ENCODE results near the gene AFF3.

GRCh38 chr2:99689145-99689742, 453.1 kb downstream of the AFF3 start:
- TF ChIP-seq, protein P1, sequence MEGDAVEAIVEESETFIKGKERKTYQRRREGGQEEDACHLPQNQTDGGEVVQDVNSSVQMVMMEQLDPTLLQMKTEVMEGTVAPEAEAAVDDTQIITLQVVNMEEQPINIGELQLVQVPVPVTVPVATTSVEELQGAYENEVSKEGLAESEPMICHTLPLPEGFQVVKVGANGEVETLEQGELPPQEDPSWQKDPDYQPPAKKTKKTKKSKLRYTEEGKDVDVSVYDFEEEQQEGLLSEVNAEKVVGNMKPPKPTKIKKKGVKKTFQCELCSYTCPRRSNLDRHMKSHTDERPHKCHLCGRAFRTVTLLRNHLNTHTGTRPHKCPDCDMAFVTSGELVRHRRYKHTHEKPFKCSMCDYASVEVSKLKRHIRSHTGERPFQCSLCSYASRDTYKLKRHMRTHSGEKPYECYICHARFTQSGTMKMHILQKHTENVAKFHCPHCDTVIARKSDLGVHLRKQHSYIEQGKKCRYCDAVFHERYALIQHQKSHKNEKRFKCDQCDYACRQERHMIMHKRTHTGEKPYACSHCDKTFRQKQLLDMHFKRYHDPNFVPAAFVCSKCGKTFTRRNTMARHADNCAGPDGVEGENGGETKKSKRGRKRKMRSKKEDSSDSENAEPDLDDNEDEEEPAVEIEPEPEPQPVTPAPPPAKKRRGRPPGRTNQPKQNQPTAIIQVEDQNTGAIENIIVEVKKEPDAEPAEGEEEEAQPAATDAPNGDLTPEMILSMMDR (IDR thresholded peaks at IDR 0.05; ENCODE audit: low read depth, low read length, poor library complexity, severe bottlenecking): no peak
- TF ChIP-seq EZH2phosphoT487 (IDR thresholded peaks at IDR 0.05; ENCODE audit: borderline replicate concordance, low read length): no peak
